OCI-LY1 (cell line): ENCODE measurements around the gene ACACA.

ENCODE experiments used
- CTCF ChIP-seq: fragments of 200-600 bp; sonication (generic), shearing (Covaris generic); IDR thresholded peaks from 2 replicates; pipeline ENCODE4 v1.5.1; 2017; ENCODE audit warnings: mild to moderate bottlenecking, antibody characterized with exemption, low read length, moderate library complexity, mixed read lengths
- EZH2 ChIP-seq: fragments of 200-600 bp; sonication (generic), shearing (Covaris generic); IDR thresholded peaks from 2 replicates; pipeline ENCODE4 v1.8.0; 2017; ENCODE audit warnings: borderline replicate concordance, mixed run types, mild to moderate bottlenecking, antibody characterized with exemption, low read length, moderate library complexity, mixed read lengths

DNA sequence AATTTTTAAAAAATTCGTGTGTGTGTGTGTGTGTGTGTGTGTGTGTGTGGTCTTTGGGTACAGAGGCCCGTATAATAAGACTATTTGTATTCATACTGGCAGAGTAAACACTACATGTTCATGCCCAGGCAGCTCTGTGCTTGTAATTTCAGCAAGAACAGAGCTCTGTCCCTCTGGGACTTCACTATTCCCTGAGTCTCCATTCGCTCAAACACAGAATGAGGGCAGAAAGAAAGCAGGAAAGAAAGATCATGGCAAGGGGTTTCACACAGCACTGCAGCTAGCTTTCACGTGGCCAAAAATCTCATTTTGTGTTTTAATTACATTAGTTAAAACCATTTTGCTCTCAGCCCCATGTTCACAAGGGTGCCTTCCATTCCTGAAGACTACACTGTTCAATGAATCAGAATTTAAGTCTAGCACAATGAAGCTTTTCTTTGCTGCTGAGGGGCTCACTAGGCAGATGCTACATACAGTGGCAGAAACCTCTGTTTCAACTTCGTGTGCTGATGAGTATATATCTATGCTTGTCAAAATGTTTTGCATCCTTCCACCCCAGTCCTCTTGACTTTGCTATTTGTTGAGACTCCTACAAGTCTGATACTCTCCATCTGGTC is 229.3 kb downstream of the ACACA start:
- TF ChIP-seq CTCF (no peak), EZH2 (no peak)
